Lung (tissue), 12 donors: ENCODE measurements around the gene PRKCE. TPM values are rescaled to one million over a fixed set of nuclear protein-coding genes. Genes with fewer than 3 reads are reported as not detected.

Experiments used
- ATAC-seq: fragments of 200-7000 bp; cut with Tn5 transposase; one replicate; pipeline ENCODE4 v1.9.1; 2020; ENCODE audit warnings: moderate number of reproducible peaks; ENCODE audit not compliant: insufficient read depth, low FRiP score
- DNase-seq, 3 donors: peaks; one replicate each; pipeline ENCODE4 v3.0.0-alpha.2; 2013 to 2017
- H3K27ac ChIP-seq, 2 donors: one replicate each; pipeline ENCODE4 v1.5.1; 2013; ENCODE audit warnings: mild to moderate bottlenecking in 2 of 2, moderate library complexity in 2 of 2, control low read depth in 1 of 2, inconsistent platforms in 1 of 2, low read depth in 1 of 2, low read length in 1 of 2
- H3K27me3 ChIP-seq, 3 donors: one replicate each; pipeline ENCODE4 v1.5.1; 2013; ENCODE audit warnings: low read length in 2 of 3; ENCODE audit not compliant: control insufficient read depth in 3 of 3, insufficient read depth in 3 of 3
- H3K36me3 ChIP-seq, 4 donors: one replicate each; pipeline ENCODE4 v1.5.1; 2013; ENCODE audit warnings: low read length in 4 of 4, mild to moderate bottlenecking in 1 of 4, moderate library complexity in 1 of 4; ENCODE audit not compliant: control insufficient read depth in 4 of 4, insufficient read depth in 4 of 4
- H3K4me1 ChIP-seq, 5 donors: one replicate each; pipeline ENCODE4 v1.5.1; 2013; ENCODE audit warnings: low read length in 5 of 5, mild to moderate bottlenecking in 2 of 5, moderate library complexity in 1 of 5; ENCODE audit not compliant: control insufficient read depth in 5 of 5, insufficient read depth in 5 of 5
- H3K4me3 ChIP-seq: one replicate; pipeline ENCODE4 v1.5.1; 2013; ENCODE audit warnings: mild to moderate bottlenecking, control low read depth, moderate library complexity
- H3K9ac ChIP-seq, 2 donors: one replicate each; pipeline ENCODE4 v1.5.1; 2013; ENCODE audit warnings: low read length in 2 of 2, control low read depth in 1 of 2; ENCODE audit not compliant: insufficient read depth in 1 of 2
- H3K9me3 ChIP-seq, 4 donors: one replicate each; pipeline ENCODE4 v1.5.1; 2013; ENCODE audit warnings: low read length in 3 of 4, mild to moderate bottlenecking in 1 of 4, moderate library complexity in 1 of 4; ENCODE audit not compliant: control insufficient read depth in 4 of 4, insufficient read depth in 3 of 4
- CTCF ChIP-seq: IDR thresholded peaks from 2 replicates; pipeline ENCODE4 v1.5.1; 2012; ENCODE audit warnings: mild to moderate bottlenecking; ENCODE audit errors: control extremely low read depth, extremely low read depth
- WGBS, 2 donors: extraction: QIAGEN DNeasy Blood & Tissue Kit; methylation state at CpG; one replicate each; pipeline ENCODE4 v1.1.7; 2013; 5-methylcytosine and 5-hydroxymethylcytosine counted together
- polyA plus RNA-seq, 2 donors: library from polyadenylated mRNA; stranded (reverse); fragments of 200-250 nt; gene quantifications; one replicate each; pipeline ENCODE4 v1.2.1, GENCODE V29; 2013
- total RNA-seq, 2 donors: library from RNA; depleted of rRNA in 1 of 2; stranded (reverse); fragments of >200 nt in 1 of 2; gene quantifications; one replicate each; pipeline ENCODE4 v1.2.1, GENCODE V29; 2014 to 2021
- donor health status: control.
- donor health status: control.
- donor health status: Bipolar disorder and iron deficiency.
- donor health status: healthy.
- donor health status: DM: yes; HTN: yes; CAD: no.

PRKCE gene
- total and polyA plus RNA-seq, 4 donors = 12.5 to 82.2 (median 32.1) TPM

GRCh38 chr2:46062637-46063412 is 411.4 kb downstream of the PRKCE start:
- H3K27me3 ChIP-seq = no peaks in the 10 kb centered on the region
- H3K4me3 ChIP-seq = no peak overlapping the region
- WGBS, 2 donors = 49 to 61% methylated on average over 15 of the region's 15 CpGs
- peak; percentile 71 for TF ChIP-seq CTCF
- H3K9me3 ChIP-seq = no peaks in the 10 kb centered on the region
- peaks cover 0 to 1% (median 0%) of the 10 kb centered on the region in 4 donors for H3K36me3 ChIP-seq
- DNase-seq (peak; percentile 85 to 92 (median 91)), ATAC-seq (peak; percentile 85)
- H3K9ac ChIP-seq = no peak overlapping the region
- peak overlapping the region; percentile 44 to 84 for H3K27ac ChIP-seq
- H3K4me1 ChIP-seq = peaks cover 0 to 12% (median 0%) of the 10 kb centered on the region in 5 donors

- WGBS, 2 donors = 80 to 94% methylated on average over 1 of the region's 1 CpG
- ATAC-seq (no peak), DNase-seq (no peak)
- TF ChIP-seq CTCF = no peak
- Histone ChIP-seq H3K36me3 (peaks cover 0 to 1% (median 0%) of the 10 kb centered on the region in 4 donors), H3K27me3 (no peaks in the 10 kb centered on the region), H3K9me3 (no peaks in the 10 kb centered on the region), H3K9ac (no peak overlapping the region), H3K4me1 (peaks cover 0 to 5% (median 0%) of the 10 kb centered on the region in 5 donors), H3K4me3 (no peak overlapping the region), H3K27ac (no peak overlapping the region)
Observed at GRCh38 chr2:46064396-46064795, 412.9 kb downstream of the PRKCE start.

GRCh38 chr2:46065152-46065551 is 413.7 kb downstream of the PRKCE start:
- no peak for ATAC-seq
- Histone ChIP-seq H3K9ac (no peak overlapping the region), H3K27ac (no peak overlapping the region), H3K9me3 (no peaks in the 10 kb centered on the region), H3K36me3 (peaks cover 0 to 1% (median 0%) of the 10 kb centered on the region in 4 donors), H3K27me3 (no peaks in the 10 kb centered on the region), H3K4me1 (peaks cover 0 to 5% (median 0%) of the 10 kb centered on the region in 5 donors), H3K4me3 (no peak overlapping the region)
- DNase-seq = no peak
- no peak for TF ChIP-seq CTCF
- 92 to 93% methylated on average over 4 of the region's 4 CpGs for WGBS, 2 donors
